HepG2 (cell line): ENCODE results near the gene MRPL48. TPM values are rescaled to one million over a fixed set of nuclear protein-coding genes. Genes with fewer than 3 reads are reported as not detected.

Experiments
- ATF2 ChIP-seq: sonication (generic); formaldehyde crosslinking; IDR thresholded peaks from 2 replicates; pipeline ENCODE4 v1.4.0; 2020; ENCODE audit warnings: missing genetic modification reagents
- ETV5 ChIP-seq: IDR thresholded peaks from 2 replicates; pipeline ENCODE4 v1.6.1; 2018; ENCODE audit warnings: missing biosample characterization, missing genetic modification reagents, inconsistent platforms, borderline replicate concordance
- FLYWCH1 ChIP-seq: sonication (generic); formaldehyde crosslinking; IDR thresholded peaks from 2 replicates; pipeline ENCODE4 v1.8.1; 2023; ENCODE audit warnings: mild to moderate bottlenecking, missing genetic modification reagents
- HOXA7 ChIP-seq: sonication (generic); formaldehyde crosslinking; IDR thresholded peaks from 2 replicates; pipeline ENCODE4 v1.8.1; 2022; ENCODE audit warnings: mild to moderate bottlenecking, missing genetic modification reagents, moderate library complexity
- MATR3 ChIP-seq: sonication (generic); formaldehyde crosslinking; IDR thresholded peaks from 2 replicates; pipeline ENCODE4 v1.4.0; 2020; ENCODE audit warnings: missing genetic modification reagents
- NCOA2 ChIP-seq: sonication (generic); formaldehyde crosslinking; IDR thresholded peaks from 2 replicates; pipeline ENCODE4 v1.8.0; 2022; ENCODE audit warnings: inconsistent platforms
- NFIB ChIP-seq: sonication (generic); formaldehyde crosslinking; IDR thresholded peaks from 2 replicates; pipeline ENCODE4 v1.9.0; 2021; ENCODE audit warnings: missing genetic modification reagents, mild to moderate bottlenecking, borderline replicate concordance
- TBL1XR1 ChIP-seq: fragments of 150-350 bp; IDR thresholded peaks from 2 replicates; pipeline ENCODE4 v1.6.1; 2014; ENCODE audit warnings: borderline replicate concordance, low read length; ENCODE audit not compliant: partially characterized antibody
- TBX2 ChIP-seq: sonication (generic); formaldehyde crosslinking; IDR thresholded peaks from 2 replicates; pipeline ENCODE4 v1.5.0; 2020; ENCODE audit warnings: missing genetic modification reagents, mild to moderate bottlenecking, borderline replicate concordance
- TRIM24 ChIP-seq: sonication (generic); formaldehyde crosslinking; IDR thresholded peaks from 2 replicates; pipeline ENCODE4 v1.8.0; 2022; ENCODE audit warnings: mild to moderate bottlenecking, missing genetic modification reagents
- ZKSCAN1 ChIP-seq: fragments of 150-350 bp; IDR thresholded peaks from 2 replicates; pipeline ENCODE4 v1.6.1; 2014; ENCODE audit warnings: low read length
- ZMYM2 ChIP-seq: sonication (generic); formaldehyde crosslinking; IDR thresholded peaks from 2 replicates; pipeline ENCODE4 v1.8.0; 2022; ENCODE audit warnings: mild to moderate bottlenecking, missing genetic modification reagents
- ZNF142 ChIP-seq: sonication (generic); formaldehyde crosslinking; IDR thresholded peaks from 2 replicates; pipeline ENCODE4 v1.4.0; 2020; ENCODE audit warnings: missing genetic modification reagents
- ZNF251 ChIP-seq: sonication (generic); formaldehyde crosslinking; IDR thresholded peaks from 2 replicates; pipeline ENCODE4 v1.9.0; 2021; ENCODE audit warnings: mild to moderate bottlenecking, missing genetic modification reagents
- ZNF33B ChIP-seq: sonication (generic); formaldehyde crosslinking; IDR thresholded peaks from 2 replicates; pipeline ENCODE4 v1.5.1; 2020; ENCODE audit warnings: mild to moderate bottlenecking, missing genetic modification reagents
- ZNF343 ChIP-seq: sonication (generic); formaldehyde crosslinking; IDR thresholded peaks from 2 replicates; pipeline ENCODE4 v1.4.0; 2020; ENCODE audit warnings: mild to moderate bottlenecking, missing genetic modification reagents
- ZNF354B ChIP-seq: sonication (generic); formaldehyde crosslinking; IDR thresholded peaks from 2 replicates; pipeline ENCODE4 v1.8.0; 2022; ENCODE audit warnings: mild to moderate bottlenecking, missing genetic modification reagents
- ZNF607 ChIP-seq: sonication (generic); formaldehyde crosslinking; IDR thresholded peaks from 2 replicates; pipeline ENCODE4 v1.5.1; 2020; ENCODE audit warnings: missing genetic modification reagents, mild to moderate bottlenecking, borderline replicate concordance
- ZNF670 ChIP-seq: sonication (generic); formaldehyde crosslinking; IDR thresholded peaks from 2 replicates; pipeline ENCODE4 v1.8.0; 2022; ENCODE audit warnings: mild to moderate bottlenecking, missing genetic modification reagents, borderline replicate concordance
- ZNF7 ChIP-seq: IDR thresholded peaks from 2 replicates; pipeline ENCODE4 v1.6.1; 2016; ENCODE audit warnings: missing biosample characterization, missing genetic modification reagents
- polyA plus RNA-seq, 8 experiments: library from polyadenylated mRNA; depleted of rRNA in 3 of 8; stranded (reverse) in 7 of 8; unstranded in 1 of 8; fragments of >200 nt; fragmentation: Illumina TruSeq in 4 of 8; extraction: Trizol in 4 of 8; gene quantifications; 2 replicates each; pipeline versions ENCODE4 v1.2.1 to v1.2.3, GENCODE V29; 2011 to 2016; ENCODE audit warnings: low read depth in 4 of 8, missing spikeins in 1 of 8, mixed read lengths in 1 of 8; ENCODE audit not compliant: insufficient read depth in 1 of 8
- total RNA-seq, 5 experiments: library from RNA; depleted of rRNA; stranded (reverse); fragments of >200 nt; fragmentation: Illumina TruSeq; extraction: Trizol; gene quantifications; 2 replicates each; pipeline ENCODE4 v1.2.3, GENCODE V29; 2016; ENCODE audit warnings: low read depth in 1 of 5
- TF ChIP-seq, protein P1 (sequence below): sonication (generic); formaldehyde crosslinking; IDR thresholded peaks from 2 replicates; pipeline ENCODE4 v1.5.0; 2020; ENCODE audit warnings: mild to moderate bottlenecking, missing genetic modification reagents

Gene MRPL48
- total and polyA plus RNA-seq, 2 of the 13 experiments (the other 11 are each of a cell fraction or from before 2014, with no cell fraction given), result 61.2 to 67.9 TPM

- TF ChIP-seq ZNF142 (CRISPR knock-in tag) (no peak; the same call in none of the 2 replicates), ETV5 (CRISPR knock-in tag) (no peak; the same call in 1 of the 2 replicates), TBX2 (peak; percentile 85), ATF2 (peak; percentile 91), ZNF251 (CRISPR knock-in tag) (no peak), ZNF670 (no peak), ZNF33B (CRISPR knock-in tag) (no peak), TRIM24 (no peak), HOXA7 (CRISPR knock-in tag) (no peak), ZNF7 (CRISPR knock-in tag) (no peak), FLYWCH1 (CRISPR knock-in tag) (no peak), NCOA2 (CRISPR knock-in tag) (peak; percentile 13; the same call in 1 of the 2 replicates), MATR3 (no peak), ZKSCAN1 (no peak), TBL1XR1 (no peak), ZNF354B (CRISPR knock-in tag) (no peak), NFIB (no peak), ZNF607 (CRISPR knock-in tag) (no peak; the same call in 1 of the 2 replicates), ZMYM2 (CRISPR knock-in tag) (no peak), ZNF343 (CRISPR knock-in tag) (no peak)
- TF ChIP-seq, protein P1, sequence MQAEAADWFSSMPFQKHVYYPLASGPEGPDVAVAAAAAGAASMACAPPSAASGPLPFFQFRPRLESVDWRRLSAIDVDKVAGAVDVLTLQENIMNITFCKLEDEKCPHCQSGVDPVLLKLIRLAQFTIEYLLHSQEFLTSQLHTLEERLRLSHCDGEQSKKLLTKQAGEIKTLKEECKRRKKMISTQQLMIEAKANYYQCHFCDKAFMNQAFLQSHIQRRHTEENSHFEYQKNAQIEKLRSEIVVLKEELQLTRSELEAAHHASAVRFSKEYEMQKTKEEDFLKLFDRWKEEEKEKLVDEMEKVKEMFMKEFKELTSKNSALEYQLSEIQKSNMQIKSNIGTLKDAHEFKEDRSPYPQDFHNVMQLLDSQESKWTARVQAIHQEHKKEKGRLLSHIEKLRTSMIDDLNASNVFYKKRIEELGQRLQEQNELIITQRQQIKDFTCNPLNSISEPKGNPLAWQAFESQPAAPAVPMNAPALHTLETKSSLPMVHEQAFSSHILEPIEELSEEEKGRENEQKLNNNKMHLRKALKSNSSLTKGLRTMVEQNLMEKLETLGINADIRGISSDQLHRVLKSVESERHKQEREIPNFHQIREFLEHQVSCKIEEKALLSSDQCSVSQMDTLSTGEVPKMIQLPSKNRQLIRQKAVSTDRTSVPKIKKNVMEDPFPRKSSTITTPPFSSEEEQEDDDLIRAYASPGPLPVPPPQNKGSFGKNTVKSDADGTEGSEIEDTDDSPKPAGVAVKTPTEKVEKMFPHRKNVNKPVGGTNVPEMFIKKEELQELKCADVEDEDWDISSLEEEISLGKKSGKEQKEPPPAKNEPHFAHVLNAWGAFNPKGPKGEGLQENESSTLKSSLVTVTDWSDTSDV, result no peak
Measured at GRCh38 chr11:73760679-73761402, 26.8 kb upstream of the MRPL48 start, which contains the start of gene RAB6A (continued).
